Measurements from ENCODE around the gene PLEKHD1.
"Not testable (repeated sequence)": the region's sequence is repeated elsewhere in the genome, so short reads cannot be mapped to it uniquely, and the experiment has no call there.

PLEKHD1 gene

GRCh38 chr14:69483765-69484443 is 624 bp upstream of the PLEKHD1 start:
- no peak for FAIRE-seq

DNA sequence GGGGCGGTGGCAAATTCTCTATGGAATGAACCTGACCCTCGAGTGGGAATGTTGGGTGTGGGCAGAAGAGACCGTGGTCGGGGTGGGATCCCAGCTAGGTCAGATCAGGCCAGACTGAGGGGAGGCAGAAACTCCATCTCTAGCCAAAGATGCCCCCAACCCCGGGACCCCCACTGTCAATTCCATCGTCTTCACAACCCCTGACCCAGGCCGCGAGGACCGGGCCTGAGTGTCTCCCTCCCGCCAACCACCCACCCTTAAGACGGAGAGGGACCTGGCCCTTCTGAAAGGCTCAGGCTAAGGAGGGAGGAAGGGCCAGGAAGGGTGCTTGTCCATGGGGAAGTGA is 760 bp downstream of the PLEKHD1 start:
- FAIRE-seq, result no peak

- no peak for FAIRE-seq
Measured at GRCh38 chr14:69485701-69486100, 1.2 kb downstream of the PLEKHD1 start.

DNA sequence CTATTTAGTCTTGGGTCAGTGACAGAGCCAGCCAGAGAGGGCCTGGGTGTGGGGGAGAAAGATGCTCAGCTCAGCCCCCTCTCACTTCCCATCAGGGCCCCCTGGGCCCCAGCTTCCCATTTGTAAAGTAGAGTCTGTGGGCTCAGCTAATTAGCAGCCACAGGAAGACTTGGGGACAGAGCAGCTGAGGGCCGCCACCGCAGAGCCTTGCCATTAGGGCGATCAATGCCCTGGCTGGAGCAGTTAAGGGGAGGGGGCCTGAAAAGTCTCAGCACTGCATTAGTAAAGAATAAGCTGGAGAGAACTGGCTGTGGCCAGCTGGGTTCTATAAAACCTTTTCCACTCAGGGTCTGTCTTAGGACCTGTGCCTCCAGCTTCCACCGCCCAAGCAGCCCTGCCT is 2.7 kb downstream of the PLEKHD1 start:
- FAIRE-seq, result no peak

DNA sequence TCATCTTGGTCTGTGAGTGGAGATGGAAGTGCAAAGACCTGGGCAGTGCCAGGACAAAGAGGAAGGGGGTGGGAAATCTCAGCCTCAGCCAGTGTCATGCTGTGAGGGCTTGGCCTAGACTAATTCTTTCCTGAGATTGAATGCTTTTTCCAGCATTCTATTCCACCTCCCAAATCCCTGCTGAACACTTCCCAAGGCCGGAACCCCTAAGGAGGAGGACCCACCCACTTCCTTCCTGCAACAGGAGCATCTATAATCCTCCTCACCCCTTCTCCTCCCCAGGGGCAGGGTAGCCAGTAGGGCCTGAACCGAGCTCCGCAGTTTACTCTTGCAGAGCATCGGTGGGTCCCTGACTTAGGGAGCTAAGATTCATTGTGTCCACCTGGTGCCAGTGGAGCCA is 3.2 kb downstream of the PLEKHD1 start:
- FAIRE-seq, result no peak

DNA sequence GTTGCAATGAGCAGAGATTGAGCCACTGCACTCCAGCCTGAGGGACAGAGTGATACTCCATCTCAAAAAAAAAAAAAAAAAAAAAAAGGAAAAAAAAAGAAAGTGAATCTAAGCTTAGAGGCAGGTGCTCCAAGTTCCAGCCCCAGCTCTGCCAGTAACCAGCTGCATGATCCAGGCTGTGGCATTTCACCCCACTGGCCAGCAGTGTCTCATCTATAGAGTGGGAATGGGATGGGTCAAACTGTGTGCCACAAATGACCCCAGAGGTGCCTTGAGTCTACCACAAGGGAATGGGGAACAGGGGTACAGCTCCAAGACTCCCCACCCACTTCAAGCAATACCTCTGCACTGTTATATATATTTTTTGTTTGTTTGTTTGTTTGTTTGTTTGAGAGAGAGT is 5.0 kb downstream of the PLEKHD1 start:
- no peak for FAIRE-seq

GRCh38 chr14:69490219-69490918 is 5.8 kb downstream of the PLEKHD1 start:
- no peak for FAIRE-seq

DNA sequence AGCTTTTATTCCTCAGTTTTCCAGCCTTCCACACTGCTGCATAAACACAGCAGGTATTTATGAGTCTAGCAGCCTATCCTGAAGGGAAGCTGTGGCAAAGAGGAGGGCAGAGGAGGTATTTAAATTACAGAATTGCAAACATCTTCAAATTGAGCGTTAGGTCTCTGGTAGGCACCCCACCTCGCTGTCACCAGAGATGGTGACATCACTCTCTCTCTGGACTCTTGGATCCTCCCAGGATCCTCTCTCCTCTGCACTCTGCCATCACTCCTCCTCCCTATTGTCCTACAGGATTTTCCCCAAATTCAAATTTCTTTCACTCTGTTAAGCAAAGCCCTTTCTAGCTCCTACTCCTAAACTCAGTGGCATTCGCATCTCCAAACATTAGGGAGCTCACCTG is 6.7 kb downstream of the PLEKHD1 start:
- FAIRE-seq, result no peak

GRCh38 chr14:69493038-69493437 is 8.5 kb downstream of the PLEKHD1 start:
- FAIRE-seq, result no peak

DNA sequence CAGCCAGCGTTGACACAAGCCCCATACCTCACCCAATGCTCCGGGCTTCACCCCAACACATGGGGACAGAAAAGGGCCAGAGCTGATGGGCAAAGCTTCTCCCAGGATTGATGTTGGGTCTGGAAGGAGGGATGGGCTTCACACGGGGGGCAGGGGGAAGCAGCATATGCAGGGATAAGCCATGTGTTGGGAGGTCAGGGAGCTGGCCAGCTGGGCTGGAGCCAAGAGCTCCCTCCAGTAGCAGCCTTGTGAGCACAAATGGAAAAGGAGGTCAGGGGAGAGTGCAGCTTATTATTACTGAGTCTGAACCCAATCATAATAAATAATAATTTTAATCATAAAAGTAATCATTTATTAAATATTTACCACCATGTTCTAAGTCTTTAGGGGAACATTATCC is 9.3 kb downstream of the PLEKHD1 start:
- no peak for FAIRE-seq

DNA sequence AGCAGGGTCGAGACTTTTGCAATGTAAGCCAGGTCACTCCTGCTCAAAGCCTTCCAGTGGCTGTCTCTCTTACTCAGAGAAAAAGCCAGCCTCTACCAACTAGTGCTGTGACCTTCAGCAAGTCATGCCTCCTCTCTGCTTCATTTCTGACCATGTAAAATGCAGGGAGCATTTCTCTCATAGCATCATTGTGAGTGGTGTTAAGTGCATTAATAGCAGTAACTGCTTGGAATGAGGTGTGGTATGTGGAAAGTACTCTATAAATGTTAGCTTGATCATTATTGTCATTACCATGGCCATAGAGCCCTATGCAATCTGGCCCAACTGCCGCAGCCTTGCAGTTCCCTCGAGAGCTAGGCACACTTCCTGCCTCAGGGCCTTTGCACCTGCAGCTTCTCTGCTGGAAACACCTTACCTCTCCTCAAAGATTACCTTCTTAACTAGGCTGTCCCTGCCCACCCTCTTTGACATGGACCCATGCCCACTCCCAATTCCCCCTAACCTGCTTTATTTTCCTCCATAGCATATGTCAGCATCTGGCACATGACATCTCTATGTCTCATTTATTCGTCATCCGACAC is 10.9 kb downstream of the PLEKHD1 start:
- FAIRE-seq, result no peak

DNA sequence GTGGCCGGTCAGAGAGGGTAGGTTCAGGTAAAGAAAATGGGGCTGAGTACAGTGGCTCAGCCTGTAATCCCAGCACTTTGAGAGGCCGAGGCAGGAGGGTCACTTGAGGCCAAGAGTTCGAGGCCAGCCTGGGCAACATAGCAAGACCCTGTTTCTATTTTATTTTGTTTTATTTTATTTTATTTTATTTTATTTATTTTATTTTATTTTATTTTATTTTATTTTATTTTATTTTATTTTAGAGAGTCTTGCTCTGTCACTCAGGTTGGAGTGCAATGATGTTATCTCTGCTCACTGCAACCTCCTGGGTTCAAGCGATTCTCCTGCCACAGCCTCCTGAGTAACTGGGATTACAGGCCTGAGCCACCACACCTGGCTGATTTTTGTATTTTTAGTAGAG is 13.3 kb downstream of the PLEKHD1 start:
- not testable (repeated sequence) for FAIRE-seq

GRCh38 chr14:69498286-69498685 is 13.8 kb downstream of the PLEKHD1 start:
- not testable (repeated sequence) for FAIRE-seq

DNA sequence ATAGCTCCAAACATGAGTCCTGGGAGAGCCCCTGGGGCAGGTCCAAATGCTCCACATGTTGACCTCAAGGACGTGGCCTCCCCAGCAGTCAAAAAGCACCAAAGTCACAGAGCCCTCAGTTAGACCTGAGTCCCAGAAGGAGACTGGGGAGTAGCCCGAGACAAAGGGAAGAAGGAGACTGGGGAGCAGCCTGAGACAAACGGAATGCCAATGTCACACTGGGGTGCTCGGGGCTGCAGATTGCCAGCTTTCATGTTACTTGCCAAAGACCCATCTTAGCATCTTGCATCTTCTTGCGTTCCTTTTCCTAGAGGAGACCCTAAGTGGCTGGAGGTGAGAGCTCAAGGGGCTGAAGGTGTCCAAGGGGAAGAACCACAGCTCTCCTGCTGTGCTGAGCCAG is 14.9 kb downstream of the PLEKHD1 start:
- no peak for FAIRE-seq

DNA sequence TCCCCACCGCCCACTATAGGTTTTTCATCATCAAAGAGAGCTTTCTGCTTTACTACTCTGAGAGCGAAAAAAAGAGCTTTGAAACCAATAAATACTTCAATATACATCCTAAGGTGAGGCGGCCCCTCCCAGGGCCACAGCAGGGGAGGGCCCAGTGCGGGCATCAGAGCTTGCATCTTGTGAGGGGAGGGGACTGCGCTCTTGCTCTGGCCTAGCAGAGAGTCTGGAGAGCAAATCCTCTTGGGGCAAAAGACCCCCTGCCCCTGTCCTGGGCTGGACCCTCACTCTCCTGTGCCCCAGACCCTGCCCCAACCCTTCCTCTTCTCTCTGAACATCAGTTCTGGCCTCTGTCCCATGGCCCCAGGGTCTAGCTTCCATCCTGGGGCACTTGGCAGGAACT is 15.6 kb downstream of the PLEKHD1 start:
- FAIRE-seq, result no peak

DNA sequence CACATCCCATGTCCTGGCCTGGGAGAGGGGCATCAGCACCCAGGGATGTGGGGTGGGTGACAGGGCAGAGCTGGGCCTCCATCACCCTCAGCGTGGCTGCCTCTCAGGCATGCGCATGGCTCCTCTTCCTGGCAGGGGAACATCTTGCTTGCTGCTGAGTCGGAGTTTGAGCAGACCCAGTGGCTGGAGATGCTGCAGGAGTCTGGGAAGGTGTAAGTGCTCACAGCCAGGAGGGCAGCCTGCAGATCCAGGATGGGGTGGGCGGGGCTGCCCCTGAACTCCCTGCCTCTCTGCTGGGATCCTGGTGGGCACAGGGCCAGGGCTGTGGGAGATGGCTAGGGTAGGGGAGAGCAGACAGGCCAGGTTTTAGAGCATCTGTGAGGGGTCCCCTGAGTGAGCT is 16.2 kb downstream of the PLEKHD1 start:
- FAIRE-seq, result no peak

DNA sequence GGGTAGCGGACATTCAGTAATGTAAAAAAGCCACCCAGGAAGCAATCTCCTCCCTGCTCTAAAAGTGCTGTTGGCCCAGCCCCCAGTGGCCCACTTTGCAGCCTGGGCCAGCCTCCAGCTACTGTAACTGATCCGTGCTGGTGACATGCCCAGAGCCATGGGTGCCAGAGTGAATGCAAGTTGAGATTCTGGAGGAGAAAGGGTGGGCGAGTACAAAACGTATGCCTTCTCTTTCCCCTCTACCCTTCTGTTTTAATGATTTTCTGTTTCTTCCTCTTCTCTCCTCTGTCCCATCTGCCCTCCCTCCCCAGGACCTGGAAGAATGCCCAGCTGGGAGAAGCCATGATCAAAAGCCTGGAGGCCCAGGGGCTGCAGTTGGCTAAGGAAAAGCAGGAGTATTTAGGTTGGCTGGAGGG is 16.9 kb downstream of the PLEKHD1 start:
- FAIRE-seq, result no peak

GRCh38 chr14:69504775-69505174 is 20.2 kb downstream of the PLEKHD1 start:
- FAIRE-seq, result no peak

DNA sequence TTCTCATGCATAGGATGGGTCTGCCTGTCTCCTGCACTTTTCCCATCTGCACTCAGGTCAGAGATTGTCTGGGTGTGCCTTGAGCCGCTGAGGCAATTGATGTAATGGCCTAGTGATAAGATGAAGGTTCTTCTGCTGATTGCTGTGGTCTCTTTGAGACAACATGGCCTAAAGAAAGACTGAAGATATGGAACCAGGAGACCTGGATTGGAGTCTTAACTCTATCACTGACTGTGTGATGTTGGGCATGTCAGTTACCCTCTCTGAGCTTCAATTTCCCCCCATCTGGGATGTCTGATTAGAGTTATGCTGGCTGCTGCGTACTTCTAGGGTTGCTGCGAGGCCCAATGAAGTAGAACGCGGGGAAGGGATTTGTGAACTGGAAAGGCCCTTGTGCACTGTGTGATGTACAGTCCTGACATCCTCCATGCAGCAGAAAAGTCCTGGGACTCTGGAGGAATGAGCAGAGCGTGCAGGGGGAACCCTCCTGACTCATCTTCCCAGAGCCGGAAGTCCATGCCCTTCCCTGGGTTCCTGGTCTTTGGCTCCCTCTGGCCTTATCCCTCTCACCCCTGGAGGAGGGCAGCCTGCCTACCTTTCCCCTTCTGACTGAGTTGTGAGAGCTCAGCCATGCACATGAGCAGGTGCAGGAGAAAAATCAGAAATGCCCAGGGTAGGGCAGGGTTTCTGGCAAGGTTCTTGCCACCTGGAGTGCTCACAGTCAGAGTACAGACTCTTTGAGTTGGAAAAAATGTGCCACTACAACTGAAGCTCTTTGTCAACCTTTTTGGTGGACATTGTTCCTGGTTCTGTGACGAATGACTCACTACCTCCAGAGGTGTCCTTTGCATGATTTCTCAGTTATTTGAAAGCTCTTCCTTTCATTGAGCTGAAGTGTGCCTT is 21.1 kb downstream of the PLEKHD1 start:
- FAIRE-seq, result no peak

DNA sequence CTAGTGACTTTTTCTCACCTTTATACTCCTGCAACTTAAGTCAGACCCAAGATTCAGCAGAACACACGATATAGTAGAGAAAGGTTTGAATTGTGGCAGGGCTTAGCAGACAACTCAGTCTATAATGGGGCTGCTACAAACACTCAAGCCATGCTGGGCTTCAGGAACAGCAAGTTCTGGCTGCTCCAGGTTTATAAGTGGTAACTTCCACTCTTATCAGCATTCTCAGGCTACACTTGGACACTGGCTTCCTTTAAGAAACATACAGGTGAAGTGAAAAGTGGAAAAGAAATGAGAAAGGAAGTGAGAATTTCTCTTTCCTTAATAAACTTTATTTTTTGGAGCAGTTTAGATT is 21.7 kb downstream of the PLEKHD1 start:
- no peak for FAIRE-seq

- FAIRE-seq, result no peak
Measured at GRCh38 chr14:69518289-69519101, 34.0 kb downstream of the PLEKHD1 start.

DNA sequence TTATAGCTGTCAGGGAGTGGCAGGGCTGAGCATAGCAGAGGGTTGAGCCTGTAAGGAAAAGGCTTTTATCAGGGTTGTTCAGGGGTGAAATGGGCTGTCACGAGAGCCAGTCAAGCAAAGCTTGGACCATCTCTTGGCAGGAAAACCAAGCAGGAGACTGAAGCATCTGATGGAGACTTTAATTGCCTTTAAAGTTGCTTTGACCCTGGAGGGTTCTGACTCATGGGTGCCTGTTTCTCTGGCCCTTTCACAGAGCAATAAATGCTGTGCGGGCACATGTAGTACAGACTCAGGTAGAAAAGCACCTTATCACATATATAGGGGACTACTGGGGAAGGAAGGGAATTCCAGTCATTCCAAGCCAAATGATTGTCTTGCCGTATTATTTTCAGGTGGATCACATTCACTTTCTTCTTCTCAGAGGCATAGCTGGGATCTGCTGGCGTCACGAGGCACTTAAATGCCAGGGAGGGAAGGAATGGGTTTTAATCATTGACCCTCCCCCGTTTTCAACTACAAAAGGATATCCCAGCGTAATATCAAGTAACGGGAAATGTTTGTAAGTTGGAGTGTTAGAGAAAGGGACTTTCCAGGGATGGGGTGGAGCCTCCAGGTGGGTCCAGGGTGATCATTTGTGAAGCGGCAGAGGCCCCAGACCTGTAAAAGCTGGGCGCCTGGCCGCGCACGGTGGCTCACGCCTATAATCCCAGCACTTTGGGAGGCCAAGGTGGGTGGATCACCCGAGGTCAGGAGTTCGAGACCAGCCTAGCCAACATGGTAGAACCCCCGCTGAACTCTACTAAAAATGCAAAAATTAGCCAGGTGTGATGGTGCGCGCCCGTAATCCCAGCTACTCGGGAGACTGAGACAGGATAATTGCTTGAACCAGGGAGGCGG is 34.9 kb downstream of the PLEKHD1 start:
- FAIRE-seq, result no peak

All from A204.1 (cell line).